Measurements from ENCODE around the gene POLG2.

DNA sequence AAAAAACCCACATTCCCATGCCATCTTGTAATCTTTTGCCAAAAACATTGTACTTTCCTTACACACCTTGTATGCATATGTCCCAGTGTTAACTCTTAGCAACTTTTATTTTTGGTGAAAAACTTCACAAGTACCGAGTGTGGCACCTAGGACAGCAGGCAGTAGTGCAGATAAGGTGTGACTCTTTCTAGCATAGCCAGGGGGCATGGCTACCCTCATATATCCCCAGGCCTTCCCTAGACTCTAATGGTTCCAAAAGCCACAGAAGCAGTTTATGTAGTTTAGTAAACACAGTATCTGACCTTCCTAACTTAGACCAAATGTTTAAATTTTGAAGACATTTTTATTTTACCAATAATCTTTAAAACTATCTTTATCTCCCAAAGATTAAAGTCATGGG lies 68.4 kb downstream of the POLG2 start:
- TF ChIP-seq, protein P1, sequence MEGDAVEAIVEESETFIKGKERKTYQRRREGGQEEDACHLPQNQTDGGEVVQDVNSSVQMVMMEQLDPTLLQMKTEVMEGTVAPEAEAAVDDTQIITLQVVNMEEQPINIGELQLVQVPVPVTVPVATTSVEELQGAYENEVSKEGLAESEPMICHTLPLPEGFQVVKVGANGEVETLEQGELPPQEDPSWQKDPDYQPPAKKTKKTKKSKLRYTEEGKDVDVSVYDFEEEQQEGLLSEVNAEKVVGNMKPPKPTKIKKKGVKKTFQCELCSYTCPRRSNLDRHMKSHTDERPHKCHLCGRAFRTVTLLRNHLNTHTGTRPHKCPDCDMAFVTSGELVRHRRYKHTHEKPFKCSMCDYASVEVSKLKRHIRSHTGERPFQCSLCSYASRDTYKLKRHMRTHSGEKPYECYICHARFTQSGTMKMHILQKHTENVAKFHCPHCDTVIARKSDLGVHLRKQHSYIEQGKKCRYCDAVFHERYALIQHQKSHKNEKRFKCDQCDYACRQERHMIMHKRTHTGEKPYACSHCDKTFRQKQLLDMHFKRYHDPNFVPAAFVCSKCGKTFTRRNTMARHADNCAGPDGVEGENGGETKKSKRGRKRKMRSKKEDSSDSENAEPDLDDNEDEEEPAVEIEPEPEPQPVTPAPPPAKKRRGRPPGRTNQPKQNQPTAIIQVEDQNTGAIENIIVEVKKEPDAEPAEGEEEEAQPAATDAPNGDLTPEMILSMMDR (IDR thresholded peaks at IDR 0.05), result no peak
- no peak for TF ChIP-seq POLR2A (IDR thresholded peaks at IDR 0.05)
